AG04449 (cell line): ENCODE data around the gene RPL37A.
A peak's percentile ranks its signal among the peaks of the same experiment; 100 is the strongest.

Experiments
- CTCF ChIA-PET: fragments of 350-600 bp; formaldehyde crosslinking; extraction: SDS; loops from one replicate; lab custom pipeline; 2021; ENCODE audit warnings: antibody characterized with exemption; lab: Yijun Ruan, JAX
- POLR2A ChIA-PET: fragments of 400-600, 350-600 bp; formaldehyde crosslinking; extraction: SDS; loops from one replicate; lab custom pipeline; 2020; ENCODE audit warnings: antibody characterized with exemption, inconsistent platforms; lab: Yijun Ruan, JAX
- DNase-seq: peaks from one replicate; pipeline ENCODE4 v3.0.0-alpha.2; 2010; ENCODE audit warnings: low read depth, low spot score
- H3K4me3 ChIP-seq: 2 replicates; pipeline ENCODE4 v1.5.1; 2011; ENCODE audit warnings: low read depth, mild to moderate bottlenecking, control low read depth, low read length
- CTCF ChIP-seq: IDR thresholded peaks from one replicate; pipeline ENCODE4 v1.5.1; 2011; ENCODE audit warnings: mild to moderate bottlenecking, moderate library complexity, low read length, control low read depth, inconsistent platforms; ENCODE audit not compliant: insufficient read depth; ENCODE audit errors: missing control alignments

RPL37A gene

DNA sequence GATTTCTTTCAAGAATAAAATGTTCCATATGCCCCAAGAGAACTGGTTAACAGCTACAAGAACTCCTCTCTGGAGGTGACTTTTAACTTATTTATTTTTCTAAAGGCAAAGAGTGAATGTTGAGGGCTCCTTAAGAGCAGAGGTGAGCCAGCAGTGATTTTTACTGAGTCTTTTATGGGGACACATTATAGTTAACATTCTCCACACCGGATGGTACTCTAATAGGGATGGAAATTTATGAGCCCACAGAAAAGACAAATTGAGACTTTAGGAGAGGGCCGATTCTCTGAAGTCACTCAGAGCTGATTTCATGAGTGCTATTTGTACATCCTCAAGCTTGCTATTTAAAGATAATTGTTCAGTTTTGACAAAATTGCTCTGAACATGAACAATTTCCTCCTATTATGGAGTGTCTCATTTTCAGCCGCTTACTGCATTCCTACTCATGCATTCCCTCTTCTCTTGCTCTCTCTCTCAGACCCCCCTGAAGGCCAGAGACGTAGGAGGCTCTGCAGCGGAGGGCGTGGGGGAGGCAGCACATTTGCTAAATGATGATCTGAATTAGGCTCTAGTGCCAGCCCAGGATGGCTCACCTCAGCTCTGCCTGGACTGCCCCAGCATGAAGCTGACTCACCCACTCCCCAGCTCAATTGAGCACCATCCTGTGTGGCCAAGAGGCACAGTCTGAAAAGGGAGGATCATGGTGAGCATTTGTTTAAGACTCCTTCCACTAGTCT lies 5.9 kb upstream of the RPL37A start:
- ChIA-PET CTCF (interaction anchor here (0.8 to 1.6 kb wide), 3 partner anchors 174 to 378 kb away, joined by 4 read pairs; no protein-coding TSS in a partner anchor), POLR2A (interaction anchor here (0.9 to 1.2 kb wide), 2 partner anchors 10 to 15 kb away, joined by 3 to 5 read pairs; no protein-coding TSS in a partner anchor)
- no peak overlapping the region for H3K4me3 ChIP-seq
- peak; percentile 79 for DNase-seq
- TF ChIP-seq CTCF, result no peak

- POLR2A ChIA-PET, result interaction anchor here (1.2 kb wide), 1 partner anchor 15 kb away, joined by 5 read pairs; no protein-coding TSS in a partner anchor
- no peak for TF ChIP-seq CTCF
- DNase-seq, result no peak
- CTCF ChIA-PET, result interaction anchor here (0.8 to 1.6 kb wide), 3 partner anchors 173 to 379 kb away, joined by 4 read pairs; no protein-coding TSS in a partner anchor
- no peak overlapping the region for H3K4me3 ChIP-seq
These were observed 5.3 kb upstream of the RPL37A start for GRCh38 chr2:216493334-216493685.

- DNase-seq, result no peak
- no peak overlapping the region for H3K4me3 ChIP-seq
- CTCF ChIA-PET, result interaction anchor here (1.4 to 3.2 kb wide), 4 partner anchors 13 to 386 kb away, joined by 5 to 16 read pairs (median 9); partner anchors contain the start of gene XRCC5
- POLR2A ChIA-PET, result interaction anchor here (0.6 kb wide), 1 partner anchor 11 kb away, joined by 3 read pairs; no protein-coding TSS in a partner anchor
- TF ChIP-seq CTCF, result no peak
These were observed 3.0 kb upstream of the RPL37A start for GRCh38 chr2:216495656-216496055.

DNA sequence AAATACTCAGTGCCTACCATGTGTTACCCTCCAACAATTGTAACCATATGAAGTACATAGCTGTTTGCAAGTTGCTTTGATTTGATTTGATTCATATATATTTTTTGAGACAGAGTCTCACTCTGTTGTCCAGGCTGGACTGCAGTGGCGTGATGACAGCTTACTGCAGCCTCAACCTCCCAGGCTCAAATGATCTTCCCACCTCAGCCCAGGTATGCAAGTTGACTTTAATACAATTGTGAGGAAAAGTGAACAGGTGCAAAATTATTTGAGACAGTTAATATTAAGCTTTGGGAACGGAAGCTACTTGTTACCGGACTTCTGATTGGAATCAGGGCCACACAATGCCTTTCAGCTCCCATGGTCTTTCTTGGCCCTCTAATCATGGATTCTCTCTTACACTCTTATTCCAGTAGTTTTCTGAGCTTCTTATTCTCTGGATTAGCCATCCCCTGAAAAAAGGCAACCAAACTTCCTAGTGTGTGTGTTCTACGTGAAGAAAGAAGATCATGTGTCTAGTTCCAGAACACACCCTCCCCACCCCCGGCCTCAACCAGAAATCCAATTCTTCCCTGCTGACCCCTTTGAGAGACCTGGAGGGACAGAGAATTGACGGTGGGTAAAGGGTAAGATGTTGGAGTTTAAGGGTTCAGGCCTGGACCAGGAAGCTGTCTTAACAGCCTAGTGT lies 1.1 kb upstream of the RPL37A start:
- H3K4me3 ChIP-seq, result peak overlapping the region; percentile 90
- no peak for TF ChIP-seq CTCF
- CTCF ChIA-PET, result interaction anchor here (2.0 to 3.2 kb wide), 3 partner anchors 11 to 388 kb away, joined by 10 to 16 read pairs (median 11); partner anchors contain the start of gene XRCC5
- POLR2A ChIA-PET, result interaction anchor here (1.2 to 2.2 kb wide), 4 partner anchors 10 to 275 kb away, joined by 4 to 13 read pairs (median 11); no protein-coding TSS in a partner anchor
- DNase-seq, result no peak

DNA sequence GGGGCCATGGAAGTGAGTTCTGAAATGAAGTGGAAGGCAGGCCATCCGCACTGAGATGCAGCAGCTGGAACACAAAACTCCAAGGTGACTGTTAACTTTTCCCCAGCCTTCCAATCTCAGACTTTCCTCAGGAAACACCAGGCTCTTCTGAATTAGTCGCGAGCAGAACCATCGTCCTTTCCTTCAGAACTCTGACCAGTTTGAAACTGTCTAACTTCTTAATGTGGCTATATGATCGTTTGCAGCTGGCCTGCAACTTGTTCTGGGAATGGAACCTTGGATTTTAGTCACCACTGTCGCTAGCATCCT lies 620 bp upstream of the RPL37A start:
- no peak for DNase-seq
- POLR2A ChIA-PET, result interaction anchor here (0.8 to 2.2 kb wide), 8 partner anchors 10 to 383 kb away, joined by 3 to 13 read pairs (median 6); no protein-coding TSS in a partner anchor

More for the DNA sequence above, 620 bp upstream of the RPL37A start:
- CTCF ChIA-PET, result interaction anchor here (2.0 to 3.2 kb wide), 3 partner anchors 10 to 388 kb away, joined by 10 to 16 read pairs (median 11); partner anchors contain the start of gene XRCC5
- TF ChIP-seq CTCF, result no peak
- H3K4me3 ChIP-seq, result peak overlapping the region; percentile 90
